Body of pancreas (tissue), 4 donors: ENCODE measurements around the gene NHSL1. TPM values are rescaled to one million over a fixed set of nuclear protein-coding genes. Genes with fewer than 3 reads are reported as not detected.

ENCODE experiments used
- ATAC-seq: fragments of 150-250 bp; one replicate; pipeline ENCODE4 v1.9.1; 2016
- DNase-seq, 4 donors: peaks; one replicate each; pipeline ENCODE4 v3.0.0-alpha.2; 2019
- H3K27ac ChIP-seq, 4 donors: fragments of 200-600 bp; sonication (generic); 1 replicate in 3 of 4; 2 replicates in 1 of 4; pipeline versions ENCODE4 v1.5.1 to v1.6.1; 2016 to 2019; ENCODE audit warnings: mild to moderate bottlenecking in 1 of 4, mixed read lengths in 1 of 4, moderate library complexity in 1 of 4
- H3K27me3 ChIP-seq, 2 donors: fragments of 200-600 bp; sonication (generic); one replicate each; pipeline ENCODE4 v1.6.0; 2016; ENCODE audit warnings: mild to moderate bottlenecking in 1 of 2
- H3K36me3 ChIP-seq, 2 donors: fragments of 200-600 bp; sonication (generic); replicated peaks in 1 of 2; 2 replicates each; pipeline ENCODE4 v1.5.1; 2016; ENCODE audit warnings: low read depth in 2 of 2; ENCODE audit not compliant: insufficient read depth in 1 of 2
- H3K4me1 ChIP-seq: fragments of 200-600 bp; sonication (generic); one replicate; pipeline ENCODE4 v1.6.0; 2016
- H3K4me3 ChIP-seq, 2 donors: fragments of 200-600 bp; sonication (generic); 1 replicate in 1 of 2; 2 replicates in 1 of 2; pipeline ENCODE4 v1.5.1; 2016 to 2019
- H3K9me3 ChIP-seq, 3 donors: fragments of 200-600 bp; sonication (generic); 1 replicate in 2 of 3; 2 replicates in 1 of 3; pipeline ENCODE4 v1.5.1; 2016
- POLR2A ChIP-seq, 3 donors: fragments of 450-650 bp; IDR thresholded peaks; one replicate each; pipeline ENCODE4 v1.6.1; 2016; ENCODE audit warnings: antibody characterized with exemption in 3 of 3, mild to moderate bottlenecking in 2 of 3
- WGBS, 2 donors: methylation state at CpG; one replicate each; pipeline ENCODE4 v1.1.5; 2017; 5-methylcytosine and 5-hydroxymethylcytosine counted together
- intact Hi-C: fragments of 100-400 bp; cut with DNase I; formaldehyde crosslinking; loops from one replicate; pipeline ENCODE4 v1.15.1; 2023
- total RNA-seq, 2 donors: library from RNA; depleted of rRNA; stranded (reverse); fragments of >200 nt; gene quantifications; one replicate each; pipeline ENCODE4 v1.1.0, GENCODE V29; 2016
- TF ChIP-seq, protein P1 (sequence below), 7 experiments: fragments of 450-650 bp in 4 of 7; fragments of 200-600 bp in 3 of 7; sonication (generic) in 3 of 7; IDR thresholded peaks; one replicate each; pipeline ENCODE4 v1.5.1; 2016 to 2019; ENCODE audit warnings: antibody characterized with exemption in 7 of 7

Gene NHSL1
- total RNA-seq, 2 donors from 2014 or later, result 5.2 to 7.3 TPM

DNA sequence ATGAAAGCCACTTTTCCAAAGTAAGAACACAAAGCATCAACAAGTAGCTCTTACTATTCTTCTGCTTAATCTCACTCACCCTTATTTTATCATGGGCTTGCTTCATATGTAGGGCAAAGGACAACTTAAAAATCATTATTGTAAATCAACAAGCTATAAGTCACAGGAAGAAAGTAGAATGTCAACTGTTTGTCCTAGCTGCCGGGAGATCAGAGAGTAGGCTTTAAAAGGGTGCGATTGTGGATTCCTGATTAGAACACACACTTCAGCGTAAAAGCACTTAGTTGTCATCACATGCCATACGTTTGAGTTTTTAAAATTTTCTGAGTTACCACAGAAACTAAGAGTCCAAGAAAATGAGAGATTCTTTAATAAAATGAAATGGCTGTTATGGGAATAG lies 44.4 kb upstream of the NHSL1 start:
- no peak overlapping the region for H3K4me3 ChIP-seq

DNA sequence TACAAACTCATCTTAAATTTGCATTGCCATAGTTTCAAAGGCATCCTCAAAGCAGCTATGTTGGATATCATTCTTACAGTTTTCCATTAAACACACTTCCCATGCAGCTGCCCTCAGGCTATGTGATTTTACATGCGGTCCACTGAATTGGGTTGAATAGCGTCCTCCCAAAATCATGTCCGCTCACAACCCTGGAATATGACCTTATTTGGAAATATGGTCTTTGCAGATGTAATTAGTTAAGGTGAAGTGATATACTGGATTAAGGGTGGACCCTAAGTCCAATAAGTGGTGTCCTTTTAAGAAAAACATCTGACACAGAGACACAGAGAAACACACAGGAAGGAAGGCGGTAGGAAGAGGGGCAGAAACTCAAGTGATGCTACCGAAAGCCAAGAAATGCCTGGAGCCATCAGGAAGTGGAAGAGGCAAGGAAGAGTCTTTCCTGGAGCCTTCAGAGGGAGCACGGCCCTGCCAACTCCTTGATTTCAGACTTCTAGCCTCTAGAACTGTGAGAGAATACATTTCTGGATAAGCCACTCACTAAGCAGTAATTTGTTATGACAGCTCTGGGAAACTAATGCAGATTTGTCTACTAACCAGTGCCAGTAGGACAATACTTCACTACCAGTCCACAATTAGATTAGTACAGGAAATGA lies 42.7 kb upstream of the NHSL1 start:
- Histone ChIP-seq H3K36me3 (no peaks in the 10 kb centered on the region), H3K27ac (no peak overlapping the region), H3K27me3 (no peaks in the 10 kb centered on the region), H3K9me3 (no peaks in the 10 kb centered on the region), H3K4me3 (no peak overlapping the region), H3K4me1 (peaks cover 19% of the 10 kb centered on the region)
- no peak for TF ChIP-seq POLR2A (IDR thresholded peaks at IDR 0.05)
- TF ChIP-seq, protein P1, sequence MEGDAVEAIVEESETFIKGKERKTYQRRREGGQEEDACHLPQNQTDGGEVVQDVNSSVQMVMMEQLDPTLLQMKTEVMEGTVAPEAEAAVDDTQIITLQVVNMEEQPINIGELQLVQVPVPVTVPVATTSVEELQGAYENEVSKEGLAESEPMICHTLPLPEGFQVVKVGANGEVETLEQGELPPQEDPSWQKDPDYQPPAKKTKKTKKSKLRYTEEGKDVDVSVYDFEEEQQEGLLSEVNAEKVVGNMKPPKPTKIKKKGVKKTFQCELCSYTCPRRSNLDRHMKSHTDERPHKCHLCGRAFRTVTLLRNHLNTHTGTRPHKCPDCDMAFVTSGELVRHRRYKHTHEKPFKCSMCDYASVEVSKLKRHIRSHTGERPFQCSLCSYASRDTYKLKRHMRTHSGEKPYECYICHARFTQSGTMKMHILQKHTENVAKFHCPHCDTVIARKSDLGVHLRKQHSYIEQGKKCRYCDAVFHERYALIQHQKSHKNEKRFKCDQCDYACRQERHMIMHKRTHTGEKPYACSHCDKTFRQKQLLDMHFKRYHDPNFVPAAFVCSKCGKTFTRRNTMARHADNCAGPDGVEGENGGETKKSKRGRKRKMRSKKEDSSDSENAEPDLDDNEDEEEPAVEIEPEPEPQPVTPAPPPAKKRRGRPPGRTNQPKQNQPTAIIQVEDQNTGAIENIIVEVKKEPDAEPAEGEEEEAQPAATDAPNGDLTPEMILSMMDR (IDR thresholded peaks at IDR 0.05), result no peak
- intact Hi-C loops, result no loop called here
- 74 to 89% methylated on average over 6 of the region's 6 CpGs for WGBS, 2 donors
- ATAC-seq (no peak), DNase-seq (no peak)

More for the DNA sequence above, 44.4 kb upstream of the NHSL1 start:
- 44 to 62% methylated on average over 4 of the region's 4 CpGs for WGBS, 2 donors
- H3K4me1 ChIP-seq, result peaks cover 13% of the 10 kb centered on the region
- intact Hi-C loops, result no loop called here
- no peaks in the 10 kb centered on the region for H3K36me3 ChIP-seq
- ATAC-seq, result no peak
- no peak for TF ChIP-seq POLR2A (IDR thresholded peaks at IDR 0.05)
- TF ChIP-seq, protein P1 (IDR thresholded peaks at IDR 0.05), result no peak
- no peaks in the 10 kb centered on the region for H3K27me3 ChIP-seq
- no peaks in the 10 kb centered on the region for H3K9me3 ChIP-seq
- no peak for DNase-seq
- H3K27ac ChIP-seq, result no peak overlapping the region

DNA sequence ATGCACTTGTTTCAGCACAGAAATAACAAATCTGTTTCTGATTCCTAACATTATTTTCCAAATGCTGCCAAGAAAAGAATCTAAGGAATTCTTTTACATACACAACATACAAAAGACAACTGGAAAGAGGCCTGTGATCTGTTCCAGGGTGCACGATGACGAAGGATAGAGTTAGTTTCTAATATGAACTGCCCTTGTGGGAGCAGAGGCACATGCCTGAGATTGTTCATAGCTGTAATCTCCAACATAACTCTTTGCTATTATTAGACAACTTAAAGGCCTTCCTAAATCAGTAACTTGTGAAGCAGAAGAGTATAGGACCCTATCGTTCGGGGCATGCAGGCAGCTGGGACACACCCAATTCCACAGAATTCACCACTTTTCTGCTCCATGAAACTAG lies 41.2 kb upstream of the NHSL1 start:
- no peaks in the 10 kb centered on the region for H3K9me3 ChIP-seq
- H3K36me3 ChIP-seq, result no peaks in the 10 kb centered on the region
- WGBS, 2 donors, result 49 to 65% methylated on average over 4 of the region's 4 CpGs
- intact Hi-C loops, result no loop called here
- no peak overlapping the region for H3K4me3 ChIP-seq
- no peak overlapping the region for H3K27ac ChIP-seq
- DNase-seq (no peak), ATAC-seq (no peak)
- TF ChIP-seq POLR2A (IDR thresholded peaks at IDR 0.05), result no peak
- TF ChIP-seq, protein P1 (IDR thresholded peaks at IDR 0.05), result no peak
- no peaks in the 10 kb centered on the region for H3K27me3 ChIP-seq
- H3K4me1 ChIP-seq, result peaks cover 29% of the 10 kb centered on the region

DNA sequence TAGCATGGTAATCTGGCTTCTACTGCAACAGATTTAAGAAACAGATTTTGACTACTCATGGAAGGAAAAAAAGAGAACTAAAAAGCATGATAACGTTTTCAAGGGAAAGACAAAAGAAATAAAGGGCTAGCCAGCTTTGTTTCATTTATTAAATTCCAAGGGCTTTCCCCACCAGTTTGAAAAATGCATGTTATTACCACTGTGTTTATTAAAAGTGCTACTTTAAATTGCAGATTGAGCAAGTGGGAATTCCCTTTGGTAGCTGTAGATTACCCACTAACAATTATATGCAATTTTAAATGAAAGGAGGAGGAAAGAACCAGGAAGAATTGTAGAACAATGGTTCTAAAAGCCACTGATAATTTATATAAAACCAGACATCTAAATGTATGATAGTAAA lies 40.6 kb upstream of the NHSL1 start:
- no peak overlapping the region for H3K27ac ChIP-seq
- H3K36me3 ChIP-seq, result no peaks in the 10 kb centered on the region
- H3K27me3 ChIP-seq, result no peaks in the 10 kb centered on the region
- DNase-seq (no peak), ATAC-seq (no peak)
- peaks cover 31% of the 10 kb centered on the region for H3K4me1 ChIP-seq
- TF ChIP-seq POLR2A (IDR thresholded peaks at IDR 0.05), result no peak
- TF ChIP-seq, protein P1 (IDR thresholded peaks at IDR 0.05), result no peak
- WGBS, 2 donors, result 38 to 48% methylated on average over 1 of the region's 1 CpG
- intact Hi-C loops, result no loop called here
- no peak overlapping the region for H3K4me3 ChIP-seq
- H3K9me3 ChIP-seq, result no peaks in the 10 kb centered on the region

DNA sequence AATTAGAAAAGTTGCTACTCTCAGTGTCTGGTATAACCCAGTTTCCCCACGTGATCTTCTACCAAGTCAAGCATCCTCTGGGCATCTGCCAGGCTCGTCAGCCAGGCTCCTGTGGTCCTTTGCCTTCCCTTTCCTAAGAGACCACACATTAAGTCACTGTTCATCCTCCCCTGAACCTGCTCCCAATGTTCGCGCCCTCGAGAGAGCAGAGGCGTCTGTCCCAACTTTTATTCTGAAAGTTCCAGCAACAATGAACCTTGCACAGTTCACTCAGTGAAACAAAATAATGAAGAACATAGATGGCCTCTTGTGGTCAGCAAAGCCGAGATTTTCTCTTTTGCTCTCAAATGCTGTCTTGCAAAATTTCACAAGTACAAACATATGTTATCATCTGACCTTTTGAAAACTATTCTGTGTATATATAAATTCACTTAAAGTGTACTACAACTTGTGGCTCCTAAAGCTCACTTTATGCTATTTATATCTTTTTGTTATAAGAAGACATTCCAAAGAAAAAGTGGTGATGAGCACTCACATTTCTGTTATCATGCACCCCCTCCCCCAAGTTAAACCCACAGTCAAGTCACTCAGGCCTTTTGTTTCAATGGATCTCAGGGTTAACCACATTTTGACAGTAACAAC lies 39.2 kb upstream of the NHSL1 start:
- Histone ChIP-seq H3K27ac (no peak overlapping the region), H3K9me3 (no peaks in the 10 kb centered on the region), H3K36me3 (no peaks in the 10 kb centered on the region), H3K27me3 (no peaks in the 10 kb centered on the region), H3K4me1 (peaks cover 31% of the 10 kb centered on the region), H3K4me3 (no peak overlapping the region)
- DNase-seq, result no peak
- no peak for TF ChIP-seq POLR2A (IDR thresholded peaks at IDR 0.05)
- TF ChIP-seq, protein P1 (IDR thresholded peaks at IDR 0.05), result no peak
- ATAC-seq, result no peak
- WGBS, 2 donors, result 76 to 81% methylated on average over 7 of the region's 7 CpGs
- intact Hi-C loops, result no loop called here
